HG03571 (cell line): ENCODE results near the gene KDM8.

Experiments
- ATAC-seq: cut with Tn5 transposase; IDR thresholded peaks from one replicate; pipeline ENCODE4 v1.9.1; 2021; ENCODE audit not compliant: unreplicated experiment

Gene KDM8

GRCh38 chr16:27228621-27229501, 25.5 kb downstream of the KDM8 start:
- ATAC-seq: no peak

- no peak for ATAC-seq
These were observed 26.7 kb downstream of the KDM8 start for GRCh38 chr16:27229891-27230470.

- no peak for ATAC-seq
These were observed 27.3 kb downstream of the KDM8 start for GRCh38 chr16:27230562-27231001.

GRCh38 chr16:27231692-27232060, 28.4 kb downstream of the KDM8 start:
- ATAC-seq: no peak

- peak; percentile 36 for ATAC-seq
These were observed 29.0 kb downstream of the KDM8 start for GRCh38 chr16:27232061-27232900.

GRCh38 chr16:27232901-27233625, 29.7 kb downstream of the KDM8 start:
- no peak for ATAC-seq

- no peak for ATAC-seq
These were observed 30.4 kb downstream of the KDM8 start for GRCh38 chr16:27233731-27234130.

GRCh38 chr16:27234171-27234570, 30.8 kb downstream of the KDM8 start:
- no peak for ATAC-seq

- no peak for ATAC-seq
These were observed 31.3 kb downstream of the KDM8 start for GRCh38 chr16:27234603-27235002.

- no peak for ATAC-seq
These were observed 32.0 kb downstream of the KDM8 start for GRCh38 chr16:27235055-27235937.

GRCh38 chr16:27235938-27236245, 32.6 kb downstream of the KDM8 start:
- no peak for ATAC-seq

- ATAC-seq: no peak
These were observed 33.4 kb downstream of the KDM8 start for GRCh38 chr16:27236635-27237218.

GRCh38 chr16:27237219-27238015, 34.1 kb downstream of the KDM8 start:
- peak; percentile 71 for ATAC-seq

- ATAC-seq: peak; percentile 6
These were observed 34.8 kb downstream of the KDM8 start for GRCh38 chr16:27238016-27238587.

GRCh38 chr16:27238591-27238990, 35.3 kb downstream of the KDM8 start:
- ATAC-seq: no peak

- ATAC-seq: no peak
These were observed 35.7 kb downstream of the KDM8 start for GRCh38 chr16:27239026-27239425.

GRCh38 chr16:27239906-27240655, 36.8 kb downstream of the KDM8 start:
- no peak for ATAC-seq
